ENCODE measurements around the gene CRYBA2. TPM values are rescaled to one million over a fixed set of nuclear protein-coding genes. Genes with fewer than 3 reads are reported as not detected.

CRYBA2 gene
- total RNA-seq, 1 experiment from 2014 or later: not detected

DNA sequence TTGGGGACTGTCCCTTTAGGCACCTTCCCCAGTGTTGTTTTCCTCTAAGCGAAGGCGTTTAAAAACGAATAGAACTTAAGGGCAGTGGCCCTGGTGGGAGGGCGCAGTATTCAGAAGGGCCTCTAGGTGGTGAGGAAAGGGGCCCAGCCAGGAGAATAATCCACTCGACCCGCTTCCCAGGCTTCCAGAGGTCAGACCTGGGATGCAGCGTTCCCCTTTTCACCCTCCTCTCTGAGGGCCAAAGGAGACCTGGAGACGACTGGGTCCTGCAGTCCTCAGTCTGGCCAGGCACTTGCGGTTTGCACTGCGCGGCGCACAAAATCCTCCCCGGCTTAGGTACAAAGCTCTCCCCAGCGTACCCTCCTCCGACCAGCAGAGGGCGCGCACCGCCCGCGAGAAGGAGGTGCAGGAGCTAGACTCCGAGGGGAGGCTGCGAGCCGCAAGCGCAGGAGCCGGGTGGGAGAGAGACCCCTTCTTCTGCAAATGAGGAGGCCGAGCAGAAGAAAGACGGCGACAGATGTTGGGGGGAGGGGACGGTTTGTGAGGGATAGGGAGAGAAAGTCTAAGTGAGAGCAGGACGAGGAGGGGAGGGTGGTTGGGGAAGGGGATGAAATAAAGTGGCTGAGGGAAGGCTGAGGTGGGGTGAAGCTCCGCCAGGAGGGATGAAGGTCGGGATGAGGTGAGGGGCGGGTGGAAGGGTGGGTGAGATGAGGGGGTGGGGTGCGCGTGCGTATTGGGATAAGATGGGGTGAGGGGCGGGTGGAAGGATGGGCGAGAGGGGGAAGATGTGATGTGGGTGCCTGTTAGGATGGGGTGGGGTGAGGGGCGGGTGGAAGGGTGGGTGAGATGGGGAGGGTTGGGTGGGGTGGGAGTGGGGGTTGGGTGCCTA is 13.1 kb downstream of the CRYBA2 start:
- no peak for TF ChIP-seq TCF7L2 (IDR thresholded peaks at IDR 0.05; ENCODE audit: low read depth, low read length)
- TF ChIP-seq REST (IDR thresholded peaks at IDR 0.05; ENCODE audit: insufficient read depth in 1 of 2, low read depth in 2 of 2, low read length in 1 of 2): peak in 1 of 2 experiments; percentile 55; a peak in 1 of 4 replicates
- TF ChIP-seq SIN3A (IDR thresholded peaks at IDR 0.05; ENCODE audit: borderline replicate concordance, insufficient read depth, low read depth, low read length): no peak
- TF ChIP-seq, protein P1, sequence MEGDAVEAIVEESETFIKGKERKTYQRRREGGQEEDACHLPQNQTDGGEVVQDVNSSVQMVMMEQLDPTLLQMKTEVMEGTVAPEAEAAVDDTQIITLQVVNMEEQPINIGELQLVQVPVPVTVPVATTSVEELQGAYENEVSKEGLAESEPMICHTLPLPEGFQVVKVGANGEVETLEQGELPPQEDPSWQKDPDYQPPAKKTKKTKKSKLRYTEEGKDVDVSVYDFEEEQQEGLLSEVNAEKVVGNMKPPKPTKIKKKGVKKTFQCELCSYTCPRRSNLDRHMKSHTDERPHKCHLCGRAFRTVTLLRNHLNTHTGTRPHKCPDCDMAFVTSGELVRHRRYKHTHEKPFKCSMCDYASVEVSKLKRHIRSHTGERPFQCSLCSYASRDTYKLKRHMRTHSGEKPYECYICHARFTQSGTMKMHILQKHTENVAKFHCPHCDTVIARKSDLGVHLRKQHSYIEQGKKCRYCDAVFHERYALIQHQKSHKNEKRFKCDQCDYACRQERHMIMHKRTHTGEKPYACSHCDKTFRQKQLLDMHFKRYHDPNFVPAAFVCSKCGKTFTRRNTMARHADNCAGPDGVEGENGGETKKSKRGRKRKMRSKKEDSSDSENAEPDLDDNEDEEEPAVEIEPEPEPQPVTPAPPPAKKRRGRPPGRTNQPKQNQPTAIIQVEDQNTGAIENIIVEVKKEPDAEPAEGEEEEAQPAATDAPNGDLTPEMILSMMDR (IDR thresholded peaks at IDR 0.05): peak; percentile 98
- Histone ChIP-seq H3K27ac (ENCODE audit: low read length) (no peak overlapping the region), H3K4me1 (ENCODE audit: control insufficient read depth, insufficient read depth, low read length) (peaks cover 12% of the 10 kb centered on the region), H3K4me3 (ENCODE audit: low read depth in 2 of 2, low read length in 2 of 2) (peak overlapping the region; percentile 33 to 49), H3K27me3 (ENCODE audit: control insufficient read depth, insufficient read depth, low read length) (peaks cover 12% of the 10 kb centered on the region; the same call in 1 of the 2 replicates), H3K9me3 (ENCODE audit: control insufficient read depth, insufficient read depth, low read depth, low read length) (no peaks in the 10 kb centered on the region), H3K36me3 (ENCODE audit: control insufficient read depth, insufficient read depth, low read length) (no peaks in the 10 kb centered on the region)
- in situ Hi-C loops (cut with HindIII; ENCODE audit: low pct_unique_long_range_greater_than_20kb, low sequenced_read_pairs): no loop called here
- ATAC-seq: peak; percentile 89
- ChIA-PET CTCF (interaction anchor here (0.5 to 2.5 kb wide), 20 partner anchors 13 to 273 kb away, joined by 3 to 20 read pairs (median 5); partner anchors contain the start of gene CDK5R2), POLR2A (no interaction called here)
- BruUV-seq (replicated peaks): no TSS peak
- DNase-seq (ENCODE audit: low read depth, low spot score): peak; percentile 54
- intact Hi-C loops (cut with micrococcal nuclease; ENCODE audit: unreplicated experiment): loop anchor here (5.0 kb wide), 1 partner anchor 128 kb away; no protein-coding TSS in a partner anchor

- TF ChIP-seq, protein P1 (IDR thresholded peaks at IDR 0.05): no peak
- no peak for TF ChIP-seq SIN3A (IDR thresholded peaks at IDR 0.05; ENCODE audit: borderline replicate concordance, insufficient read depth, low read depth, low read length)
- no peak for TF ChIP-seq TCF7L2 (IDR thresholded peaks at IDR 0.05; ENCODE audit: low read depth, low read length)
- no peak for TF ChIP-seq POLR2AphosphoS5 (IDR thresholded peaks at IDR 0.05; ENCODE audit: low read depth, low read length)
- no peak for TF ChIP-seq REST (IDR thresholded peaks at IDR 0.05; ENCODE audit: insufficient read depth in 1 of 2, low read depth in 2 of 2, low read length in 1 of 2)
- no peaks in the 10 kb centered on the region for H3K9me3 ChIP-seq (ENCODE audit: control insufficient read depth, insufficient read depth, low read depth, low read length)
- H3K27ac ChIP-seq (ENCODE audit: low read length): no peak overlapping the region
- no peak for DNase-seq (ENCODE audit: low read depth, low spot score)
- POLR2A ChIA-PET: no interaction called here
- no peak overlapping the region for H3K4me3 ChIP-seq (ENCODE audit: low read depth in 2 of 2, low read length in 2 of 2)
- in situ Hi-C loops (cut with HindIII; ENCODE audit: low pct_unique_long_range_greater_than_20kb, low sequenced_read_pairs) (no loop called here), intact Hi-C loops (cut with micrococcal nuclease; ENCODE audit: unreplicated experiment) (no loop called here)
- BruUV-seq (replicated peaks): no TSS peak
- H3K27me3 ChIP-seq (ENCODE audit: control insufficient read depth, insufficient read depth, low read length): peaks cover 7% of the 10 kb centered on the region; the same call in 1 of the 2 replicates
- CTCF ChIA-PET: no interaction called here
- ATAC-seq: no peak
- no peaks in the 10 kb centered on the region for H3K36me3 ChIP-seq (ENCODE audit: control insufficient read depth, insufficient read depth, low read length)
- H3K4me1 ChIP-seq (ENCODE audit: control insufficient read depth, insufficient read depth, low read length): peaks cover 5% of the 10 kb centered on the region; the same call in 1 of the 2 replicates
These were observed 18.0 kb downstream of the CRYBA2 start for GRCh38 chr2:218975060-218975777.
